Stomach smooth muscle (tissue), 2 donors: ENCODE measurements around the gene ARHGAP15.

ENCODE experiments used
- H3K27ac ChIP-seq: one replicate; pipeline ENCODE4 v1.7.0; 2013; ENCODE audit warnings: mild to moderate bottlenecking, low read length, inconsistent platforms
- H3K27me3 ChIP-seq, 2 donors: one replicate each; pipeline ENCODE4 v1.7.0; 2013; ENCODE audit warnings: low read length in 2 of 2; ENCODE audit not compliant: insufficient read depth in 2 of 2, control insufficient read depth in 1 of 2
- H3K36me3 ChIP-seq, 2 donors: one replicate each; pipeline ENCODE4 v1.7.0; 2013; ENCODE audit warnings: low read length in 2 of 2; ENCODE audit not compliant: control insufficient read depth in 2 of 2, insufficient read depth in 2 of 2
- H3K4me1 ChIP-seq: one replicate; pipeline ENCODE4 v1.7.0; 2013; ENCODE audit warnings: low read length; ENCODE audit not compliant: control insufficient read depth, insufficient read depth
- H3K4me3 ChIP-seq, 2 donors: one replicate each; pipeline ENCODE4 v1.7.0; 2013; ENCODE audit warnings: low read length in 2 of 2
- H3K9ac ChIP-seq, 2 donors: one replicate each; pipeline ENCODE4 v1.7.0; 2013; ENCODE audit warnings: low read length in 2 of 2, mild to moderate bottlenecking in 1 of 2
- H3K9me3 ChIP-seq, 2 donors: one replicate each; pipeline ENCODE4 v1.7.0; 2013; ENCODE audit warnings: low read length in 2 of 2; ENCODE audit not compliant: control insufficient read depth in 2 of 2
- donor health status: healthy.
- donor health status: Pancreatic carcinoma.

The ARHGAP15 gene

DNA sequence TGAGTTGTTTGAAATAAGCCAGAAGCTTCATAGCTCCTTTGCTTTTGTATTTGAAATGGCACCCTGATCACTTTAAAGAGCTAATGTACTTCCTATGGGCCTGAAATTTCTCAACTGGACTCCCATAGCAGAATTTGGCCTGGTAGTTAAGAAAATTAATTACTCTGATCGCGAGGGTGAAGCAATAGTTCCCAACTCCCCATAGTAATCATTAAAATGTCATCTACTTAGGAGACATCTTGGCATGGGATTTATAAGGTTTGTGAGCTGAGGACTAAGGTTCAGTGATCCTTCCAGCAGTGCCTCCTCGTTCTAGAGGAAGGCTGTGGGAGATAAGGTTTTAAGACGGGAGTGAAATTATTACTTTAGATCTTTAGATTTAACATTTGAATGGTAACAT, 581.0 kb downstream of the ARHGAP15 start:
- Histone ChIP-seq H3K27me3 (no peaks in the 10 kb centered on the region), H3K36me3 (no peaks in the 10 kb centered on the region), H3K4me3 (no peak overlapping the region), H3K9me3 (no peaks in the 10 kb centered on the region), H3K9ac (no peak overlapping the region), H3K27ac (no peak overlapping the region), H3K4me1 (no peaks in the 10 kb centered on the region)

DNA sequence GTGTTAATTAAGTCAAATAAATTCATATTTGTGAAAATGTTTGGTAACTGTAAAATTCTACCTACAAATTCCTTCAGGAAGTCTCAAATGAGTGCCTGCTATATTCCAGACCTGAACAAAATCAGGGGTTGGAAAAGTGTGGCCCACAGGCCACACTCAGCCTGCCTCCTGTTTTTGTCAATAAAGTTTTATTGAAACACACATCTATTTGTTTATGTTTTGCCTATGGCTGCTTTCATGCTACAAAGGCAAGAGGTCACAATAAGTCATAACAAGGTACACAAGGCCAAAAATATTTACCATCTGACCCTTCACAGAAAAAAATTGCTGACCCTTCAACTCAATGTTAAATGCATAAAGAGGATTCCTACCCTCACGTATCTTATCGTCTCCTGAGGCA, 581.7 kb downstream of the ARHGAP15 start:
- Histone ChIP-seq H3K36me3 (no peaks in the 10 kb centered on the region), H3K9me3 (no peaks in the 10 kb centered on the region), H3K9ac (no peak overlapping the region), H3K27me3 (no peaks in the 10 kb centered on the region), H3K4me3 (no peak overlapping the region), H3K27ac (no peak overlapping the region), H3K4me1 (no peaks in the 10 kb centered on the region)

DNA sequence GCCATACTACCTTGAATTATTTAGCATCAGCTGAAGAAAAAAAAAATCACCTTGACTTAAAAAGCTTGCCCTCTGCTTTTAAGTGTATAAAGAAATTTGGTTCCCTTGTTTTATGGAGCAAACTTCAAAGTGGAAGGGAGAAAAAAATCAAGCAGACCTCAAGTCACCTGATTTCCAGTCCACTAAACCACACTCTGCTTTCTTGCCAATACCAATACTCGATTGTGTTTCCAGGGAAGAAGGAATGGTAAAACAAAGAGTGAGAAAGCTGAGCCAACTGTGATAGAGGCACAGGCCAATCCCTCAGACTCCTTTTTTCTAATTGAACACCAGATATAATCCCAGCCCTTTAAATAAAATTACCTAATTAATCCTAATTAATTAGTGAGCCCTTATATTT, 587.3 kb downstream of the ARHGAP15 start:
- Histone ChIP-seq H3K27ac (no peak overlapping the region), H3K4me3 (no peak overlapping the region), H3K9me3 (no peaks in the 10 kb centered on the region), H3K36me3 (no peaks in the 10 kb centered on the region), H3K27me3 (no peaks in the 10 kb centered on the region), H3K9ac (no peak overlapping the region), H3K4me1 (no peaks in the 10 kb centered on the region)

DNA sequence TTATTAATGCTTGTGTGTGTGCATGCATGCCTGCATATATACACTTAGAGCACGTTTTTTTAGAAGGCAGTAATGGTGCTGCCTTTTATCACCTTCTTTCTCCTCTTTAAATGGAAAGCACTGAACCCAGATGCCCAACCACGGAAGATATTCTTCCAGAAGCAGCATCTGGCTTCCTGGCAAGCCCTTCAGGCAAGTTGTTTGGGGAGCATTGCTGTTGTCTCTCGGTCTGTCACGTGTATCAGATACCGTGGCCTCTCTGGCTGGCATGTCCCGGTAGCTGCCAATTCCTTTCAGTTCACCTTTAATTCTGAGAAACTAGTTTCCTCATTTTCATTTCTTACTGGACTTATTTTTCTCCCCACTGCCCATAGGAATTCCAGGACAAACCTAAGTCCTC, 587.8 kb downstream of the ARHGAP15 start:
- no peaks in the 10 kb centered on the region for H3K36me3 ChIP-seq
- H3K4me3 ChIP-seq = peak overlapping the region in 1 of 2 donors; percentile 40
- no peaks in the 10 kb centered on the region for H3K4me1 ChIP-seq
- H3K9me3 ChIP-seq = no peaks in the 10 kb centered on the region
- H3K9ac ChIP-seq = no peak overlapping the region
- H3K27ac ChIP-seq = no peak overlapping the region
- H3K27me3 ChIP-seq = no peaks in the 10 kb centered on the region

DNA sequence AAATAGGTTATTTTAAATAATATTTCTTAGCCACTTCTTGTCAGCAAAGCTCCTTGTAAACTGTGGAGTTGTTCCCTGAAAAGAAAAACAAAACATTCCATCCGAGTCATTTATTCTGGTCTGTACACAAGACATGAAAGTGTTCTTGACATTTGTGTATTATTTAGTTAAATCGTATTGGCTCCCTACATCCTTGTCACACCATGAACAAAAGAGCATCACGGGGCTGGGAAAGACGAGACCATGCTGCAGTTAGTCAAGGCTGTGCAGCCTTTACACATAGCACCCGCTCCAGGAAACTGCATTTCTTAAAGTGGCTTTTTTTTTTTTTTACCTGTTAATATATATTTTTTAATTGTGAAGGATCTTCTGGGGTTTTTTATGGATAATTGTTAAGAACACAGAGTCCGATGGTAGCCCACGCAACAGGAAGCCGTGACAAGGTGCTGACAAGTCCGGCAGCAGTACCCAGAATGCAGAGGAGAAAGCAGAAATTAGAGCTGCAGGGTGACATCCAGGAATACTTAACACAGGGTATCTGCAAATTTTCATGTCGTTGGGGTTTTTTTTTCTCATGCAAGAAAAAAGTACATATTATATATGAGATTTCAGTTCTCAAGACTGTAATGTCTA, 588.4 kb downstream of the ARHGAP15 start:
- Histone ChIP-seq H3K36me3 (no peaks in the 10 kb centered on the region), H3K27me3 (no peaks in the 10 kb centered on the region), H3K27ac (no peak overlapping the region), H3K4me1 (no peaks in the 10 kb centered on the region), H3K9ac (no peak overlapping the region), H3K9me3 (no peaks in the 10 kb centered on the region), H3K4me3 (peak overlapping the region in 1 of 2 donors; percentile 40)

DNA sequence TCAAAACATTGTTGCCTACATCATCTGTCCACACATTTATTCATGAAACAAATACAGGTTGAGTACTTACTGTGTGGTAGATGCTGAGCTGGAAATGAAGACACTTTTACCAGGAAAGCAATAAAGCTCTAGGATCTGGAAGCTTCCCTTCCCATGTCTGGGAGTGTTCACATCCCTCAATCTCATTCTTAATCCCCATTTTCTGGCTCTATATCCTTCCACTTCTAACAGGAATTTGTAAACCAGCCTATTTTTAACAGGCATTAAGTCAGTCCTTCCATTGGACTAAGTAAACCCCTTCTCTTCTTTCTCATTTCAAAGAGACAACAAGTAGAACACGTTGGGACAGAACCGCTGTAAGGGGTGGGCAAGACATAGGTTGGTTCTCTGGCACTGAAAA, 589.5 kb downstream of the ARHGAP15 start:
- no peaks in the 10 kb centered on the region for H3K9me3 ChIP-seq
- H3K4me3 ChIP-seq = no peak overlapping the region
- H3K9ac ChIP-seq = no peak overlapping the region
- no peaks in the 10 kb centered on the region for H3K27me3 ChIP-seq
- no peaks in the 10 kb centered on the region for H3K36me3 ChIP-seq
- H3K4me1 ChIP-seq = no peaks in the 10 kb centered on the region
- no peak overlapping the region for H3K27ac ChIP-seq

DNA sequence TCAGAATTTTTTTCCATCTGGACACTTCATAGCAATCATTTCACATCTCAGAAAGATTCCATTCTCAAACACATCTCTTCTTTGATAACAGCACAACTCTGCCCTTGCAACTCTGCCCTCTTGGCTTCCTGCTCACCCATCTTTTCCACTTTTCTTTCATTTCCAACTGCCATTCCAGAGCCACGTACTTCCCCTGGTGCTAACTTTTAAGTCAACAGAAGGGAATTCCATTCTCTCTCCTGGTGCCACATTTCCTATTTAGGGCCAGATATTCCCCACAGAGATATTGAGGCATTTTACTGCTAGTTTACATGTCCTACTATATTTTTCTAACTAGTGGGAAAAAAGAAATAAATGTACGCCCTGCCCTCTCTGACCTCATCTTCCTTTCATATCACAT, 590.2 kb downstream of the ARHGAP15 start:
- H3K4me1 ChIP-seq = no peaks in the 10 kb centered on the region
- no peak overlapping the region for H3K4me3 ChIP-seq
- H3K9me3 ChIP-seq = no peaks in the 10 kb centered on the region
- no peak overlapping the region for H3K27ac ChIP-seq
- no peaks in the 10 kb centered on the region for H3K27me3 ChIP-seq
- H3K36me3 ChIP-seq = no peaks in the 10 kb centered on the region
- no peak overlapping the region for H3K9ac ChIP-seq

DNA sequence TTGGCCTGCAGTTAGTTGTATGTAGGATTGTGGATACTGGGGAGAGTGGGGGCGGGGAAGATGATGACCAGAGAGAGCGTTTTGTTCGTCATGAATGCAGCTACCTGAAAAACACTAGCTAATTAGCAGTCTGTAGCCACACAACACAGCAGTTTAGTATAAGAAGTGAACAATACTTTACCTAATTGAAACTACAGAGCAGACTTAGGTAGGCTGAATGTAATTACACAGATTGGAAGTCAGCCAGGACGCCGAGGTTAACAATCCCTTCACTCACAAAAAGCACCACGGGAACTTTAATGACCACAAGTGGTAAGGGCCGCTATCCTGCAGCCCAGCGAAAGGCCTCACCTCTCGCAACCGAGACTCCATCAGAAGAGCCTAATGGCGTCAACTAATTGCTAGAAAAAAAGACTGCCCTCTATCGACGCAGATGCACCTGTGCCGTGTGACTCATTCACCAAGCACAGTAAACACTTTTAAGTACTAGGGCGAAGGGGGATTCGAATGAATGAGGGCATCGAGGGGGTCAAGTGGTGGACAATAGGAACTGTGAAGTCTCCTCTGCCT, 591.0 kb downstream of the ARHGAP15 start:
- H3K27me3 ChIP-seq = no peaks in the 10 kb centered on the region
- no peaks in the 10 kb centered on the region for H3K9me3 ChIP-seq
- H3K4me1 ChIP-seq = no peaks in the 10 kb centered on the region
- no peaks in the 10 kb centered on the region for H3K36me3 ChIP-seq
- H3K4me3 ChIP-seq = no peak overlapping the region
- H3K27ac ChIP-seq = no peak overlapping the region
- H3K9ac ChIP-seq = no peak overlapping the region

DNA sequence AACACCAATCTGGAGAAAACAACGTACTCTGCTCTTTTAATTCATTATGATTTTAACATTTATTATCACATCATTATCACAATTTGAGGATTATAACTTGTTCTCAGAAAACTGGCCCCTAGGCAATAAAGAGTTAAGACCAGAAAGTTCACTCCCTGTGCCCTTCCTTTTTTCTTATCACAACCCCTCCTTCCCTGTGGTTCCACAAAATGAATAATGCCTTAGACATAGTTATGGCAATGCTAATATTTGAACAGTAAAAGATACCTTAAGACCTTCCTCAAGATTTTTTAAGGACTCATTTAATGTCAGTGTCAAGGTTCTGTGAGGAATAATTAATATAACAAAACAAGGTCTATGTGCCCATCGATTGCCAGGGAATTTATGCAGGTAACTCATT, 596.2 kb downstream of the ARHGAP15 start:
- Histone ChIP-seq H3K27ac (no peak overlapping the region), H3K36me3 (no peaks in the 10 kb centered on the region)

DNA sequence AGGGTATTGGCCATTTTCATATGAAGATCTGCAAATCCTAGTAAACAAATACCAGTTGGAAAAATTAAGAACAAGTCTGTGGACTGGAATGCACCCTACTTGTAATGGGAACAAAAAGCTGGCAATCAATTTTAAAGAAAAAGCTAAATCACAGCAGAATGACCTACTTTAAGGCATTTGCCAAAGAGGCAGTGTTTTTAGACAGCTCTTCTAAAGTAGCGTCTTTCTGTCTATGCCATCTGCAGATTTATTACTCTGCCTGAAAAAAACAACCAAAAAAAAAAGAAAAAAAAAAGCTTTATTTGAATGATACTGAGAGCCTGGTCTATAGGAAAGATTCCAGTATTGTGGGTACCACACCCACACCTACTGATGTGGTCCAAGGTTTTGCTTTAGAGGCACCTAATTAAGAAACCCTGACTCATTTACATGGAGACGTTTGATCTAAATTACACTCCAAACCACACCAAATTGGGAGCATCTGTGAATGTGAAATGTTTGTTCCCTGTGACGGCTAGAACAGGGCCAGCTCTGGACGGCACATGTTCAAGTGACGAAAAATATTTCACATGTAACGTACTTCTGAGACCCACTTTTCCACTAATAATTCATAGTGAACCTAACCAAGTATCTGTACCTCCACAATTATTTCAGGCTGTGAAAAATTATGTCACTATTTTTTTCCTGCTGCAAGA, 597.1 kb downstream of the ARHGAP15 start:
- Histone ChIP-seq H3K4me1 (no peaks in the 10 kb centered on the region), H3K27ac (no peak overlapping the region), H3K9ac (no peak overlapping the region), H3K9me3 (no peaks in the 10 kb centered on the region), H3K36me3 (no peaks in the 10 kb centered on the region), H3K4me3 (no peak overlapping the region), H3K27me3 (no peaks in the 10 kb centered on the region)

More for the DNA sequence above, 596.2 kb downstream of the ARHGAP15 start:
- Histone ChIP-seq H3K4me3 (no peak overlapping the region), H3K9me3 (no peaks in the 10 kb centered on the region), H3K9ac (no peak overlapping the region), H3K4me1 (no peaks in the 10 kb centered on the region), H3K27me3 (no peaks in the 10 kb centered on the region)

DNA sequence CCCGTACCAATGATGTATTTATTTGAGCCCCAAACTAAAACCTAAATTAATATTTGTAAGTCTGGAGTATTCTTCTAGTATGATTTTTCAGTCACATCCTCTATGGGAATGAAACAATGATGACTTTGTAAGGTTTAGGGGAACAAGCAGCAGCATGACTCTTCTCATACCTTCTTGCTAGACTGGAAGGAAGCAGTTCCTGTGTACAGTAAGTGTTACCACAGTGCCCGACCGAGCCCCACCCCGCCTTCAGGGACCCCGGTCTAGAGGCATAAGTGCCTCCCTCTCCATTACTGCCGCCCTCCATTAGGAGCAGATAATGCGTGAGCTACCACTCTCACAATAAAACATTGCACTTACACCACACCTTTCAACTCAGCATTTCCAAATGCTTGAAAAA, 599.3 kb downstream of the ARHGAP15 start:
- no peaks in the 10 kb centered on the region for H3K9me3 ChIP-seq
- H3K9ac ChIP-seq = no peak overlapping the region
- H3K27me3 ChIP-seq = no peaks in the 10 kb centered on the region
- H3K4me1 ChIP-seq = no peaks in the 10 kb centered on the region
- H3K4me3 ChIP-seq = no peak overlapping the region
- H3K36me3 ChIP-seq = no peaks in the 10 kb centered on the region
- H3K27ac ChIP-seq = no peak overlapping the region
